ENCODE measurements around the gene B4GALT7. TPM values are rescaled to one million over a fixed set of nuclear protein-coding genes. Genes with fewer than 3 reads are reported as not detected.

Gene B4GALT7
- total RNA-seq, 1 experiment from 2014 or later: 26.3 TPM

DNA sequence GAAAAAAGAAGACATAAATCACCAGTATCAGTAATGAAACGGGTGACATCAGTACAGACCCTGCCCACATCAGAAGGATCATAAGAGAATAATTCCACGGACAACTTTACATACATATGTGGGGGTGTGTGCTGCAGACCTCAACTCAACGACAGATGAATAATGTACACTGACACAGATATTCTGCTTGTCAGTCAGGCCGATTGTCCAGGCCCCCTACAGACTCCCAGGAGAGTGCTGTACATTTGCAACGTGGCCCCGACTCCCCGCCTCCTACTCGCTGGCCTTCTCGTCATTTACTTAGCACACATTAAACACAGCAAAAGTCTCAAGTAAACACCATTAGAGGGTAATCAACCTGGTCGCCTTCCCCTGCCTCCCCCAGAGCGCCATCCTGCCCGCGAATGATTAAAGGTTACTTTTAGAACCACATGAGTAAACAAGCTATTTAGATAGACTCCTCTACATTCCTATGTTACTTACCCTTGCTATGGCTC, 11.5 kb upstream of the B4GALT7 start:
- H3K79me2 ChIP-seq (ENCODE audit: insufficient read depth, low read length): no peaks in the 10 kb centered on the region
- no peaks in the 10 kb centered on the region; the same call in 1 of the 2 replicates for H3K27me3 ChIP-seq (ENCODE audit: insufficient read depth, low read length)

More for the DNA sequence above, 11.5 kb upstream of the B4GALT7 start:
- Histone ChIP-seq H3K56ac (ENCODE audit: insufficient read length, low read depth, low read length) (no peak overlapping the region), H3K27ac (ENCODE audit: insufficient read length, low read depth, low read length) (no peak overlapping the region), H3K23ac (ENCODE audit: insufficient read length, low read depth, low read length) (no peak overlapping the region), H3K79me1 (ENCODE audit: insufficient read depth, low read depth, low read length, poor library complexity, severe bottlenecking) (no peaks in the 10 kb centered on the region), H2BK15ac (ENCODE audit: low read depth, low read length) (no peak overlapping the region), H2BK20ac (ENCODE audit: low read depth, low read length, poor library complexity, severe bottlenecking) (no peak overlapping the region), H3K18ac (ENCODE audit: insufficient read length, low read depth, low read length) (no peak overlapping the region), H3K9ac (ENCODE audit: extremely low read depth, insufficient read length, low read length) (no peak overlapping the region), H3K4me1 (ENCODE audit: insufficient read depth, low read length) (no peaks in the 10 kb centered on the region), H2AFZ (ENCODE audit: low read length) (no peak overlapping the region), H2BK120ac (ENCODE audit: low read depth, low read length, poor library complexity, severe bottlenecking) (no peak overlapping the region), H3K14ac (ENCODE audit: insufficient read depth, low read length) (no peak overlapping the region; the same call in 1 of the 2 replicates), H3K9me3 (ENCODE audit: control insufficient read depth, low read depth, low read length) (no peaks in the 10 kb centered on the region), H4K5ac (ENCODE audit: insufficient read length, low read depth, low read length) (no peak overlapping the region), H2AK5ac (ENCODE audit: insufficient read length, low read length) (no peak overlapping the region), H3K4ac (ENCODE audit: low read depth, low read length) (no peak overlapping the region), H4K91ac (ENCODE audit: insufficient read length, low read depth, low read length) (no peak overlapping the region), H3K23me2 (ENCODE audit: insufficient read length, low read depth, low read length, poor library complexity, severe bottlenecking) (peaks cover 6% of the 10 kb centered on the region), H2BK5ac (ENCODE audit: insufficient read length, low read length) (no peak overlapping the region), H4K8ac (replicated peaks; ENCODE audit: insufficient read length, low read depth, low read length) (no peak overlapping the region), H2BK12ac (ENCODE audit: insufficient read length, low read depth, low read length) (no peak overlapping the region), H3K4me2 (ENCODE audit: insufficient read depth, insufficient read length, low read length) (no peak overlapping the region), H4K20me1 (ENCODE audit: control insufficient read depth, insufficient read depth, insufficient read length) (no peaks in the 10 kb centered on the region), H3T11ph (ENCODE audit: low read length) (no peak overlapping the region)
- WGBS (ENCODE audit: extremely low coverage, insufficient read length, low lambda C conversion rate): no CpG with 5 or more reads among the region's 13 CpGs
- H3K36me3 Mint-ChIP-seq (ENCODE audit: insufficient read depth in 1 of 3, low read depth in 3 of 3): peaks cover 1 to 9% (median 4%) of the 10 kb centered on the region in 3 experiments; a peak in 6 of 7 replicates
- peaks cover 2 to 9% of the 10 kb centered on the region in 2 experiments; a peak in 3 of 4 replicates for H3K4me1 Mint-ChIP-seq
- no peak overlapping the region for H3K4me3 Mint-ChIP-seq
- H3K9me3 Mint-ChIP-seq: no peaks in the 10 kb centered on the region
- peaks cover 46% of the 10 kb centered on the region for H3K27me3 Mint-ChIP-seq (ENCODE audit: low read depth)
- H3K27ac Mint-ChIP-seq: no peak overlapping the region
- TF ChIP-seq, protein P1, sequence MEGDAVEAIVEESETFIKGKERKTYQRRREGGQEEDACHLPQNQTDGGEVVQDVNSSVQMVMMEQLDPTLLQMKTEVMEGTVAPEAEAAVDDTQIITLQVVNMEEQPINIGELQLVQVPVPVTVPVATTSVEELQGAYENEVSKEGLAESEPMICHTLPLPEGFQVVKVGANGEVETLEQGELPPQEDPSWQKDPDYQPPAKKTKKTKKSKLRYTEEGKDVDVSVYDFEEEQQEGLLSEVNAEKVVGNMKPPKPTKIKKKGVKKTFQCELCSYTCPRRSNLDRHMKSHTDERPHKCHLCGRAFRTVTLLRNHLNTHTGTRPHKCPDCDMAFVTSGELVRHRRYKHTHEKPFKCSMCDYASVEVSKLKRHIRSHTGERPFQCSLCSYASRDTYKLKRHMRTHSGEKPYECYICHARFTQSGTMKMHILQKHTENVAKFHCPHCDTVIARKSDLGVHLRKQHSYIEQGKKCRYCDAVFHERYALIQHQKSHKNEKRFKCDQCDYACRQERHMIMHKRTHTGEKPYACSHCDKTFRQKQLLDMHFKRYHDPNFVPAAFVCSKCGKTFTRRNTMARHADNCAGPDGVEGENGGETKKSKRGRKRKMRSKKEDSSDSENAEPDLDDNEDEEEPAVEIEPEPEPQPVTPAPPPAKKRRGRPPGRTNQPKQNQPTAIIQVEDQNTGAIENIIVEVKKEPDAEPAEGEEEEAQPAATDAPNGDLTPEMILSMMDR (conservative IDR thresholded peaks at IDR 0.05): no peak
- DNase-seq: no peak
